HG03039 (cell line): Measurements from ENCODE around the gene AKIRIN1.
"Not testable (repeated sequence)": the region's sequence is repeated elsewhere in the genome, so short reads cannot be mapped to it uniquely, and the experiment has no call there.

ENCODE experiments used
- ATAC-seq: cut with Tn5 transposase; IDR thresholded peaks from one replicate; pipeline ENCODE4 v1.9.1; 2021; ENCODE audit warnings: mild to moderate bottlenecking, moderate library complexity; ENCODE audit not compliant: unreplicated experiment

AKIRIN1 gene

DNA sequence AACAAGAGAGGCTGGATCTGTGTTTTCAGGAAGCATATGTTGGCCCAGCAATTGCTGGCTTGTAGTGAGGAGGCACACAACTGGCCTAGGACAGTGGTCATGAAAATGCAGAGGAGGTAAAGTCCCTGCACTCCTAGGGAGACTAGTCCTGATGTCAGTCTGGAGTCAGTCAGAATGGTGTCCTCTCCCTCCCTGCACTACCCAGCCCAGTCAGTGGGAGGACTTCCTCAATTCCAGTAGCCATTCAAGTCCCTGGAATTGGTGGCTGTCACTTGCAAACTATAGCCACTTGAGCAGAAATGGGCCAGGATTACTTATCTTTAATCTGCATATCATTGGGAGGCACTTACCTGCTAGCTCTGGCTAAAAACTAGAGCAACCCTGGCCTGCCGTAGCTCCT is 53.7 kb downstream of the AKIRIN1 start:
- no peak for ATAC-seq

DNA sequence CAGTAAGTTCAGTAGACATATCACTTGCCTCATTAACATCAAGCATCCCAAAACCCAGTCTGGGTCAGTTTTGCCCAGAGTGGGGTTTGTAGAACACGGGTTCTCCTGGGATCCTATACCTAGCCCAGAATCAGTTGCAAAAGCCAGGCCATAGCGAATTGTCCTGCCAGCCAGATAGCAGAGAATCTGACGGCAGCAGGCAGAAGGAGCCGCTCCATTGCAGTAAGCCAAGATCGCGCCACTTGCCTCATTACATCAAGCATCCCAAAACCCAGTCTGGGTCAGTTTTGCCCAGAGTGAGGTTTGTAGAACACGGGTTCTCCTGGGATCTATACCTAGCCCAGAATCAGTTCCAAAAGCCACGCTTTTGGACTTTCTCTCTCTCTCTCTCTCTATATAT is 54.2 kb downstream of the AKIRIN1 start:
- no peak for ATAC-seq

DNA sequence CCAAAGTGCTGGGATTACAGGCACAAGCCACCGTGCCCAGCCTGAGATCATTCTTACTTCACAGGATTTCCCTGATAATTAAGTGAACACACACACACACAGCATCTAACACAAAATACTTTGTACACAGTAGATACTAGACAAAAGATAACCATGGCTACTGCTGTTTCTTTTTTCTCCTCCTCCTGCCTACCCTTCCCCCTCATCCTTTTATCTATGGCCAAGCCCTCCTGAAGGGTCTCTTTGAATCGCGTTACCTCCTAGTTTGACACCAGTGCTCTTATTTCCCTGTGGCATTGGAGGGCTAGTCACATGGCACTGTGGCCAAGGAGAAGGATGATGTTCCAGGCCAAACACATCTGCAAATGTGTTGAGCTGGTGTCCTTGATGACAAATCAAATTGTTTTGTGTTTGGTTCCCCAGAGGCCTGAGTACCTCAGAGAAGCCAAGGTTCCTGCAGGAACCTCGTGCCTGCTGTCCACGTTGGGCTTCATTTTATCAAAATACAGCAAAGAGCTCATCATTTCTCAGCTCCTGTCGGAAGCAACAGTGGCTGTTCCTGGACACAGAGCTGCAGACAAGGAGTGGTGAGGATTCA is 55.6 kb downstream of the AKIRIN1 start:
- no peak for ATAC-seq

DNA sequence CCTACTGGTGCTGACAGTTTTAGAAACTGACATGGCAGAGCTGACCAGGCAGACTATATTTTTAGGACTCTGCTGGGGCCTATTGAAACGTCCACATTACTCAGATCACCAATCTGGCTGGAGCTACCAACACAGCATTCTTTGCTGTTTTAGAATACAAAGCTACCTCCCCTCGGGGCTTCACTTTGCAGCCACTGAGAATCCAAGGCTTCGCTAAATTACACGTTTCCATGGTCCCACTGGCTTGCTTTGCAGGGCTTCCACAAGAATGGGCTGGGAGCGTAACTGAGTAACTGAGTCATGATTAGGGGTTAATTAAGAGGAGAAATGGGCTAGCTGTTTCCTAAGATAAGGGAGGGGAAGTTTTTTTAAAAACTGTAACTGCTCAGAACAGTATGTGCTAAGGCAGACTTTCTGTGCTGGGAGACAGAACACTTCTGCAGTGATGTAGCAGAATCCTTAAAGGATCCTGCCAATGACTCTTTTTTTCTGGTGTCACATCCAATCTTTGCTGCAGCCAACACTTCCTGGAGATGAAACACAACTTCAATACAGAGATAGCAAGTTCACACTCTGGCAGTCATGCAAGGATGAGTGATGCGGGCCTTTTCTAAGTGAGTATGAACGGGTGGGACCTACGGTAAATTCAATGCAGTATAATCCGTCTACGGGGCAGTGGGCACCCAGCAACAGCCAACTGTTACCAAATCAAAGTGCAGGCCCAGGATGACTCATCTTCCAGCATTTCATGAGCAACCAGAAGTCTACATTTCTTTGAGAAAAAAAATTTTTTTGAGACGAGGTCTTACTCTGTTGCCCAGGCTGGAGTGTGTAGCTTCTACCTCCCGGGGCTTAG is 56.5 kb downstream of the AKIRIN1 start:
- ATAC-seq: no peak

DNA sequence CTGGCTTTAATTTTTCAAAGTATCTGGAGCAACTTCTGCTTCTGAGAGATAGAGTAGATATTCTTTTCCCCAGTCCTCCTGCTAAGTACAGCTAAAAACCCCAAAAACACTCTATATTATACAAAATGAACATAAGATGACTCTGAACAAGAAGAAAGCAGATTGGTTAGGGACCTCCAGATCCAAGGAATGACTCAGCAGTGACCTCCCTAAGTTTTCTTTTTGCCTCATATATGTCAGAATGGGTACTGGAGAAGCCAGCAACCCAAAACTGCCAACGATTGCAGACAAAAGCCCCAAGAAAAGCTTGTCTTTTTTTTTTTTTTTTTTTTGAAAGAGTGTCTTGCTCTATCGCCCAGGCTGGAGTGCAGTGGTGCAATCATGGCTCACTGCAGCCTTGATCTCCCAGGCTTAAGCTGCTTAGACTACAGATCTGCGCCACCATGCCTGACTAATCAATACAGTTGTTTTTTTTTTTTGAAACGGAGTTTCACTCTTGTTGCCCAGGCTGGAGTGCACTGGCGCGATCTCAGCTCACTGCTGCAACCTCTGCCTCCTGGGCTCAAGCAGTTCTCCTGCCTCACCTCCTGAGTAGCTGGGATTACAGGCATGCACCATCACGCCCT is 57.8 kb downstream of the AKIRIN1 start:
- ATAC-seq: no peak

DNA sequence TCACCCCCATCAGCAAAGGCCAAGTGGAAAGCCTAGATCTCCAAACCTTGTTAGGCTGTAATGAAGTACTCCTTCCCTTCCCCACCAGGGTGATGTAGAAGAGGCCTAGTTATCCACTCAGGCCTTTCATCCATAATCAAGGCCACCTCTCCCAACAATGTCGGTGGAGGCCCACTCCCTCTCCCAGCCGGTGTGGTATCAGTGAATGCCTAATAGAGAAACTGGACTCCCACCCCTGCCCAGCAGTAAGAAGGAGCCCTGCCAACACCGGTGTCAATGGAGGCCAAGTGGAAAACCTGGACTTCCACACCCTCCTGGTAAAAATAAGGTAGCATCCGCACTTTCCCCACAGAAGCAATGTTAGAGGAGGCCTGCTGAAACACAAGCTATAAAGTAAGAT is 58.9 kb downstream of the AKIRIN1 start:
- no peak for ATAC-seq

DNA sequence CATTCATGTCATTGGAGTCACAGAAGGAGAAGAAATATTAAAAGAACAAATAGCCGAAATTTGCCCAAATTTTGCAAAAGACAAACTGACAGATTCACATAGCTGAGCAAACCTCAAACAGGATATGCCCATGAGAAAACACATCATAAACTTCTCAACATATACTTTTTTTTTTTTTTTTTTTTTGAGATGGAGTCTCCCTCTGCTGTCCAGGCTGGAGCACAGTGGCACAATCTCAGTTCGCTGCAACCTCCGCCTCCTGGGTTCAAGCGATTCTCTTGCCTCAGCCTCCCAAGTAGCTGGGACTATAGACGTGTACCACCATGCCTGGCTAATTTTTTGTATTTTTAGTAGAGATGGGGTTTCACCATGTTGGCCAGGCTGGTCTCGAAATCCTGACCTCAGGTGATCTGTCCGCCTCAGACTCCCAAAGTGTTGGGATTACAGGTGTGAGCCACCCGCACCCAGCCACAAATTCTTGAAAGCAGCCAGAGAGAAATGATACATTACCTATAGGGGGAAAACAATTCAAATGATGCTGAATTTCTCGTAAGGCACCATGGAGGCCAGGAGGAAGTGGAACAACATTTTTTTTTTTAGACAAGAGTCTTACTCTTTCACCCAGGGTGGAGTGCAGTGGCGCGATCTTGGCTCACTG is 60.2 kb downstream of the AKIRIN1 start:
- ATAC-seq: not testable (repeated sequence)

DNA sequence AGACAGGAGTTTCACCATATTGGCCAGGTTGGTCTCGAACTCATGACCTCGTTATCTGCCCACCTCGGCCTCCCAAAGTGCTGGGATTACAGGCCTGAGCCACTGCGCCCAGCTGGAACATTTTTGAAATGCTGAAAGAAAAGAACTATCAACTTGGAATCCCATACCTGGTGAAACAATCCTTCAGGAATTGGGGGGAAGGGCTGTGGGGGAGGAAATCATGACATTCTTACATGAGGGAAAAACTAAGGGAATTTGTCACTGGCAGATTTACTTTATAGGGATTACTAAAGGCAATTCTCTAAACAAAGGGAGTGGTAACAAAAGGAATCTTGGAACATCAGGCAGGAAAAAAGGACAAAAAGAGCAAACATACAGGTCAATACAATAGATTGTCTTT is 60.9 kb downstream of the AKIRIN1 start:
- ATAC-seq: no peak

DNA sequence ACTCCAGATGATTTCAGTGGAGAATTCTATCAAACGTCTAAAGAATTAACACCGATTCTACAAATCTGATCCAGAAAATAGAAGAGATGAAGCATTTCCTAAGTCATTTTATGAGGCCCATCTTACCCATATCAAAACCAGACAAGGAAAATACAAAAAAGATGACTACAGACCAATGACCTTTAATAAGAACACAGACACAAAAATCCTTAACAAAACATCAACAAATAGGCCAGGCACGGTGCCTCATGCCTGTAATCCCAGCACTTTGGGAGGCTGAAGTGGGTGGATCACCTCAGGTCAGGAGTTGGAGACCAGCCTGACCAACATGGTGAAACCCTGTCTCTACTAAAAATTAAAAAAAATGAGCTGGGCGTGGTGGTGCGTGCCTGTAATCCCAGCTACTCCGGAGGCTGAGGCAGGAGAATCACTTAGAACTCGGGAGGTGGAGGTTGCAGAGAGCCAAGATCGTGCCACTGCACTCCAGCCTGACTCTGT is 64.2 kb downstream of the AKIRIN1 start:
- not testable (repeated sequence) for ATAC-seq
